Measurements from ENCODE around the gene TRIM31. TPM values are rescaled to one million over a fixed set of nuclear protein-coding genes. Genes with fewer than 3 reads are reported as not detected.

Gene TRIM31
- polyA plus RNA-seq, 1 donor (not counting 4 experiments of a cell fraction or from before 2014, with no cell fraction given): not detected

DNA sequence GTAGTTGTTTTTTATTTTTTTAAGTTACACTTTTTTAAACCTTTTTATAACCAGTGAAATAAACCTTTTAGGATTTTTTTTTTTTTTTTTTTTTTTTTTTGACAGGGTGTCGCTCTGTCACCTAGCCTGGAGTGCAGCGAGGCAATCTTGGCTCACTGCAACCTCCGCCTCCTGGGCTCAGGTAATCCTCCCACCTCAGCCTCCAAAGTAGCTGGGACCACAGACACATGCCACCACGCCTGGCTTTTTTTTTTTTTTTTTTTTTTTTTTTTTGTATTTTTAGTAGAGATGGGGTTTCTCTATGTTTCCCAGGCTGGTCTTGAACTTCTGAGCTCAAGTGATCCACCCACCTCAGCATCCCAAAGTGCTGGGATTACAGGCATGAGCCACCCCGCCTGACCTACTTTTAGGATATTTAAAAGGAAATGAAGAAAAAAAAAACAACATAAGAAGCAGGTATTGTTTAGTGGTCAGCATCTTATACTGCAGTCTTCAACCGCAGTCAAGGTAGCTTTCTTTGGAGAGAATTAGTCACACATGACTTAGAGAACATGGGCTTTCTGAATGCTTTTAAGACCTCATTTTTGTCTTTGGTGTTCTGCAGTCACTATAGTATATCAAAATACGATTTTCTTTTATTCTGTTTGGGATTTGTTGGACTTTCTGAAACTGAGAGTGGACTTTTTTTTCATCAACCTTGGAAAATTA lies 50.3 kb downstream of the TRIM31 start:
- Histone ChIP-seq H4K20me1 (ENCODE audit: control insufficient read depth, extremely low read depth, insufficient read depth, low read length) (no peaks in the 10 kb centered on the region), H3K79me2 (ENCODE audit: control insufficient read depth, insufficient read depth, low read length) (peaks cover 29% of the 10 kb centered on the region), H3K4me1 (ENCODE audit: control insufficient read depth, extremely low read depth, insufficient read depth, low read length) (peaks cover 19% of the 10 kb centered on the region), H3K9me1 (ENCODE audit: control insufficient read depth, extremely low read depth, insufficient read depth, low read length) (no peaks in the 10 kb centered on the region), H3K27ac (ENCODE audit: control insufficient read depth, insufficient read depth, low read length) (peak overlapping the region; percentile 95), H3K4me3 (ENCODE audit: control insufficient read depth in 2 of 3, extremely low read depth in 1 of 3, insufficient read depth in 2 of 3, low read depth in 1 of 3, low read length in 3 of 3) (peak overlapping the region in 2 of 3 experiments; percentile 100), H3K4me2 (ENCODE audit: control insufficient read depth, extremely low read depth, insufficient read depth, low read depth, low read length) (peak overlapping the region; percentile 93), H3K36me3 (ENCODE audit: control insufficient read depth in 2 of 2, extremely low read depth in 1 of 2, insufficient read depth in 2 of 2, low read length in 2 of 2) (peaks cover 0 to 2% of the 10 kb centered on the region in 2 experiments), H3K9me3 (ENCODE audit: control insufficient read depth, low read depth, low read length) (no peaks in the 10 kb centered on the region), H3K9ac (ENCODE audit: control insufficient read depth, extremely low read depth, insufficient read depth, low read length) (no peak overlapping the region), H2AFZ (ENCODE audit: control insufficient read depth, low read length) (no peak overlapping the region), H3K27me3 (ENCODE audit: control insufficient read depth, extremely low read depth, insufficient read depth, low read length) (no peaks in the 10 kb centered on the region)
- DNase-seq (ENCODE audit: low read depth, low spot score) (no peak), FAIRE-seq (no peak)
- TF ChIP-seq, protein P1, sequence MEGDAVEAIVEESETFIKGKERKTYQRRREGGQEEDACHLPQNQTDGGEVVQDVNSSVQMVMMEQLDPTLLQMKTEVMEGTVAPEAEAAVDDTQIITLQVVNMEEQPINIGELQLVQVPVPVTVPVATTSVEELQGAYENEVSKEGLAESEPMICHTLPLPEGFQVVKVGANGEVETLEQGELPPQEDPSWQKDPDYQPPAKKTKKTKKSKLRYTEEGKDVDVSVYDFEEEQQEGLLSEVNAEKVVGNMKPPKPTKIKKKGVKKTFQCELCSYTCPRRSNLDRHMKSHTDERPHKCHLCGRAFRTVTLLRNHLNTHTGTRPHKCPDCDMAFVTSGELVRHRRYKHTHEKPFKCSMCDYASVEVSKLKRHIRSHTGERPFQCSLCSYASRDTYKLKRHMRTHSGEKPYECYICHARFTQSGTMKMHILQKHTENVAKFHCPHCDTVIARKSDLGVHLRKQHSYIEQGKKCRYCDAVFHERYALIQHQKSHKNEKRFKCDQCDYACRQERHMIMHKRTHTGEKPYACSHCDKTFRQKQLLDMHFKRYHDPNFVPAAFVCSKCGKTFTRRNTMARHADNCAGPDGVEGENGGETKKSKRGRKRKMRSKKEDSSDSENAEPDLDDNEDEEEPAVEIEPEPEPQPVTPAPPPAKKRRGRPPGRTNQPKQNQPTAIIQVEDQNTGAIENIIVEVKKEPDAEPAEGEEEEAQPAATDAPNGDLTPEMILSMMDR (optimal IDR thresholded peaks at IDR 0.05 in 1 of 3, IDR thresholded peaks at IDR 0.05 in 1 of 3, conservative IDR thresholded peaks at IDR 0.05 in 1 of 3; ENCODE audit: extremely low read depth in 1 of 3, insufficient read depth in 2 of 3, low read length in 3 of 3): no peak
- no peak for TF ChIP-seq EZH2 (IDR thresholded peaks at IDR 0.05; ENCODE audit: low read length)
- dilution Hi-C loops (cut with MboI; ENCODE audit: extremely low pct_ligation_motif_present, low sequenced_read_pairs): no loop called here

DNA sequence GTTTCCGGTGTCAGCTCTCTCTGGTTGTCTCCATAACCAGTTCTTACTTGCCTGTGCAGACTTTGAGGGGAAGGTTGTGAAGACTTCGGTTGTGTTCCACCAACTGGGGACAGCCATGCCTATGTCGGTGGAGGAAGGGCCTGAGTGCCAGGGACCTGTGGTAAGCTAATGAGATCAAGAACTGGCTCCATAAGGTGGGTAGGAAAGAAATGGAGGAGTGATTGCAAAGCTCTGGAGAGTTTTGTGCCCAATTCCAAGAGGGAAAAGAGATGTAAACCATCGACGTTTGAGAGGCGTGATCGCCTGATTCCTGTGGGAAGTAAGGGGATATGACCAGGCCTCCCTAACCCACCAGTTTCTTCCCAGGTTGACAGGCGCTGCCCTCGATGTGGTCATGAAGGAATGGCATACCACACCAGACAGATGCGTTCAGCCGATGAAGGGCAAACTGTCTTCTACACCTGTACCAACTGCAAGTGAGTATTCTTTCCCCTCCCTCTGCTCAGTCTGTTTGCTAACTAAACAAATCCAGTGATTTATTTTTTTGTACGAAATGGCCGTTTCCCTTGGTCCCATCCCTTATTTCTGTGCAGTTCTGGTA lies 50.9 kb downstream of the TRIM31 start:
- peak overlapping the region; percentile 93 for H3K4me2 ChIP-seq (ENCODE audit: control insufficient read depth, extremely low read depth, insufficient read depth, low read depth, low read length)
- H2AFZ ChIP-seq (ENCODE audit: control insufficient read depth, low read length): peak overlapping the region; percentile 80
- peaks cover 23% of the 10 kb centered on the region for H3K79me2 ChIP-seq (ENCODE audit: control insufficient read depth, insufficient read depth, low read length)
- peak overlapping the region; percentile 99 for H3K9ac ChIP-seq (ENCODE audit: control insufficient read depth, extremely low read depth, insufficient read depth, low read length)
- H3K9me1 ChIP-seq (ENCODE audit: control insufficient read depth, extremely low read depth, insufficient read depth, low read length): no peaks in the 10 kb centered on the region
- DNase-seq (ENCODE audit: low read depth, low spot score) (no peak), FAIRE-seq (peak; percentile 46)
- no peaks in the 10 kb centered on the region for H4K20me1 ChIP-seq (ENCODE audit: control insufficient read depth, extremely low read depth, insufficient read depth, low read length)
- H3K4me3 ChIP-seq (ENCODE audit: control insufficient read depth in 2 of 3, extremely low read depth in 1 of 3, insufficient read depth in 2 of 3, low read depth in 1 of 3, low read length in 3 of 3): peak overlapping the region; percentile 97 to 100 (median 100)
- no peaks in the 10 kb centered on the region for H3K9me3 ChIP-seq (ENCODE audit: control insufficient read depth, low read depth, low read length)
- H3K36me3 ChIP-seq (ENCODE audit: control insufficient read depth in 2 of 2, extremely low read depth in 1 of 2, insufficient read depth in 2 of 2, low read length in 2 of 2): peaks cover 0 to 6% of the 10 kb centered on the region in 2 experiments
- H3K27ac ChIP-seq (ENCODE audit: control insufficient read depth, insufficient read depth, low read length): peak overlapping the region; percentile 95
- dilution Hi-C loops (cut with MboI; ENCODE audit: extremely low pct_ligation_motif_present, low sequenced_read_pairs): no loop called here
- peaks cover 17% of the 10 kb centered on the region for H3K4me1 ChIP-seq (ENCODE audit: control insufficient read depth, extremely low read depth, insufficient read depth, low read length)
- no peaks in the 10 kb centered on the region for H3K27me3 ChIP-seq (ENCODE audit: control insufficient read depth, extremely low read depth, insufficient read depth, low read length)
- TF ChIP-seq EZH2 (IDR thresholded peaks at IDR 0.05; ENCODE audit: low read length): no peak
- TF ChIP-seq, protein P1 (optimal IDR thresholded peaks at IDR 0.05 in 1 of 3, IDR thresholded peaks at IDR 0.05 in 1 of 3, conservative IDR thresholded peaks at IDR 0.05 in 1 of 3; ENCODE audit: extremely low read depth in 1 of 3, insufficient read depth in 2 of 3, low read length in 3 of 3): no peak

All from keratinocyte (primary cell).